GM18507 (cell line): Measurements from ENCODE around the gene ZNF287.
"Not testable (repeated sequence)": the region's sequence is repeated elsewhere in the genome, so short reads cannot be mapped to it uniquely, and the experiment has no call there.

Experiments
- DNase-seq: peaks from one replicate; pipeline ENCODE4 v3.0.0; 2011; ENCODE audit warnings: low read depth; ENCODE audit not compliant: insufficient read length; ENCODE audit errors: extremely low spot score
- FAIRE-seq: peaks from 2 replicates; lab custom pipeline; 2011; peaks lifted over from hg19 to GRCh38; lab: Jason Lieb, UNC

The ZNF287 gene

GRCh38 chr17:16568541-16569357, at the start of gene ZNF287:
ZNF287 (minus strand) TSS chr17:16569204; CDS start chr17:16567731, 1,473 bp downstream.
- FAIRE-seq (peak; percentile 96), DNase-seq (peak; percentile 98)

- FAIRE-seq (no peak), DNase-seq (no peak)
Measured at GRCh38 chr17:16617481-16618060, 48.6 kb upstream of the ZNF287 start.

- DNase-seq (no peak), FAIRE-seq (no peak)
Measured at GRCh38 chr17:16599537-16599936, 30.5 kb upstream of the ZNF287 start.

- FAIRE-seq: no peak
- no peak for DNase-seq
Measured at GRCh38 chr17:16593356-16594102, 24.5 kb upstream of the ZNF287 start.

GRCh38 chr17:16589097-16589969, 20.3 kb upstream of the ZNF287 start:
- FAIRE-seq (peak; percentile 94), DNase-seq (peak; percentile 90)

- FAIRE-seq: no peak
- no peak for DNase-seq
Measured at GRCh38 chr17:16585796-16586195, 16.8 kb upstream of the ZNF287 start.

GRCh38 chr17:16584273-16584995, 15.4 kb upstream of the ZNF287 start:
- FAIRE-seq (no peak), DNase-seq (peak; percentile 20)

- DNase-seq (no peak), FAIRE-seq (no peak)
Measured at GRCh38 chr17:16583781-16584180, 14.8 kb upstream of the ZNF287 start.

GRCh38 chr17:16573466-16573865, 4.5 kb upstream of the ZNF287 start:
- DNase-seq (no peak), FAIRE-seq (no peak)

GRCh38 chr17:16569358-16569712, 331 bp upstream of the ZNF287 start:
- DNase-seq (no peak), FAIRE-seq (no peak)

GRCh38 chr17:16552637-16553045, 16.4 kb downstream of the ZNF287 start:
- DNase-seq: no peak
- no peak for FAIRE-seq

- no peak for DNase-seq
- no peak for FAIRE-seq
Measured at GRCh38 chr17:16551878-16552636, 16.9 kb downstream of the ZNF287 start.

GRCh38 chr17:16537130-16537458, 31.9 kb downstream of the ZNF287 start:
- DNase-seq (no peak), FAIRE-seq (no peak)

- no peak for FAIRE-seq
- DNase-seq: no peak
Measured at GRCh38 chr17:16534236-16534635, 34.8 kb downstream of the ZNF287 start.

- FAIRE-seq: no peak
Measured at GRCh38 chr17:16529906-16530305, 39.1 kb downstream of the ZNF287 start.

GRCh38 chr17:16527298-16527697, 41.7 kb downstream of the ZNF287 start:
- FAIRE-seq: no peak
- no peak for DNase-seq

More at GRCh38 chr17:16529906-16530305, 39.1 kb downstream of the ZNF287 start:
- no peak for DNase-seq

GRCh38 chr17:16525556-16525955, 43.4 kb downstream of the ZNF287 start:
- not testable (repeated sequence) for DNase-seq, FAIRE-seq

- DNase-seq (peak; percentile 72), FAIRE-seq (peak; percentile 95)
Measured at GRCh38 chr17:16521070-16521727, 47.8 kb downstream of the ZNF287 start.
